ENCODE measurements around the gene MARCHF6. TPM values are rescaled to one million over a fixed set of nuclear protein-coding genes. Genes with fewer than 3 reads are reported as not detected.

The MARCHF6 gene
- total RNA-seq, 2 donors from 2014 or later, result 89.5 to 103 TPM

- Histone ChIP-seq H3K27ac (no peak overlapping the region), H3K27me3 (no peaks in the 10 kb centered on the region), H3K4me1 (no peaks in the 10 kb centered on the region), H3K36me3 (no peaks in the 10 kb centered on the region), H3K4me3 (no peak overlapping the region), H3K9me3 (no peaks in the 10 kb centered on the region)
- no peak for DNase-seq (ENCODE audit: low spot score)
- no peak for TF ChIP-seq CTCF (IDR thresholded peaks at IDR 0.05)
Observed at GRCh38 chr5:10315201-10315600, 38.3 kb upstream of the MARCHF6 start.

GRCh38 chr5:10315824-10316509, 37.5 kb upstream of the MARCHF6 start:
- H3K9me3 ChIP-seq, result no peaks in the 10 kb centered on the region
- DNase-seq (ENCODE audit: low spot score), result no peak
- TF ChIP-seq CTCF (IDR thresholded peaks at IDR 0.05), result no peak
- no peaks in the 10 kb centered on the region for H3K27me3 ChIP-seq
- no peak overlapping the region for H3K27ac ChIP-seq
- no peaks in the 10 kb centered on the region for H3K36me3 ChIP-seq
- no peaks in the 10 kb centered on the region for H3K4me1 ChIP-seq
- no peak overlapping the region for H3K4me3 ChIP-seq

- Histone ChIP-seq H3K27ac (no peak overlapping the region), H3K4me1 (no peaks in the 10 kb centered on the region)
- no peak for DNase-seq (ENCODE audit: low spot score)
Observed at GRCh38 chr5:10317825-10318682, 35.4 kb upstream of the MARCHF6 start.

GRCh38 chr5:10319202-10319851, 34.2 kb upstream of the MARCHF6 start:
- TF ChIP-seq CTCF (IDR thresholded peaks at IDR 0.05), result peak in 1 of 2 donors; percentile 46
- H3K9me3 ChIP-seq, result no peaks in the 10 kb centered on the region
- H3K27ac ChIP-seq, result no peak overlapping the region
- no peaks in the 10 kb centered on the region for H3K4me1 ChIP-seq
- H3K27me3 ChIP-seq, result no peaks in the 10 kb centered on the region
- no peak overlapping the region for H3K4me3 ChIP-seq
- no peaks in the 10 kb centered on the region for H3K36me3 ChIP-seq
- DNase-seq (ENCODE audit: low spot score), result no peak

More at GRCh38 chr5:10317825-10318682, 35.4 kb upstream of the MARCHF6 start:
- TF ChIP-seq CTCF (IDR thresholded peaks at IDR 0.05), result no peak
- Histone ChIP-seq H3K27me3 (no peaks in the 10 kb centered on the region), H3K9me3 (no peaks in the 10 kb centered on the region), H3K4me3 (no peak overlapping the region), H3K36me3 (no peaks in the 10 kb centered on the region)

DNA sequence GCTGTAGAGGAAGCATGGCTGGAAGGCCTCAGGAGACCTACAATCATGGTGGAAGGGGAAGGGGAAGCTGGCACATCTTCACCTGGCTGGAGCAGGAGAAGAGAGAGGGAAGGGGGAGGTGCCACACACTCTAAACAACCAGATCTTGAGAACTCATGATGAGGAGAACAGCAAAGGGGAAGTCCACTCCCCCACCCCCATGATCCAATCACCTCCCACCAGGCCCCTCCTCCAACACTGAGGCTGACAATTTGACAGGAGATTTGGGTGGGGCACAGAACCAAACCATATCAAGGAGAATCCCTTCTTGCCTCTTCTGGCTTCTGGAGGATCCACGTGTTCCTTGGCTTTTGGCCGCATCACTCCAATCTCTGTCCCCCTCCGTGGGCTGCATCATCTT, 32.7 kb upstream of the MARCHF6 start:
- no peak for TF ChIP-seq CTCF (IDR thresholded peaks at IDR 0.05)
- H3K27me3 ChIP-seq, result no peaks in the 10 kb centered on the region

More for the DNA sequence above, 32.7 kb upstream of the MARCHF6 start:
- DNase-seq (ENCODE audit: low spot score), result no peak
- Histone ChIP-seq H3K4me1 (no peaks in the 10 kb centered on the region), H3K36me3 (no peaks in the 10 kb centered on the region), H3K4me3 (no peak overlapping the region), H3K27ac (no peak overlapping the region), H3K9me3 (no peaks in the 10 kb centered on the region)

Measured in right atrium auricular region (tissue), 2 donors.